PC-9 (cell line): ENCODE measurements around the gene DRGX.

Experiments used
- EZH2 ChIP-seq: fragments of 200-600 bp; sonication (generic); IDR thresholded peaks from 2 replicates; pipeline ENCODE4 v1.8.0; 2017; ENCODE audit warnings: antibody characterized with exemption, low read depth
- TF ChIP-seq, protein P1 (sequence below): fragments of 200-600 bp; sonication (generic); conservative IDR thresholded peaks from 2 replicates; pipeline ENCODE4 v1.6.1; 2017; ENCODE audit warnings: mixed run types, antibody characterized with exemption, mild to moderate bottlenecking, moderate library complexity

DNA sequence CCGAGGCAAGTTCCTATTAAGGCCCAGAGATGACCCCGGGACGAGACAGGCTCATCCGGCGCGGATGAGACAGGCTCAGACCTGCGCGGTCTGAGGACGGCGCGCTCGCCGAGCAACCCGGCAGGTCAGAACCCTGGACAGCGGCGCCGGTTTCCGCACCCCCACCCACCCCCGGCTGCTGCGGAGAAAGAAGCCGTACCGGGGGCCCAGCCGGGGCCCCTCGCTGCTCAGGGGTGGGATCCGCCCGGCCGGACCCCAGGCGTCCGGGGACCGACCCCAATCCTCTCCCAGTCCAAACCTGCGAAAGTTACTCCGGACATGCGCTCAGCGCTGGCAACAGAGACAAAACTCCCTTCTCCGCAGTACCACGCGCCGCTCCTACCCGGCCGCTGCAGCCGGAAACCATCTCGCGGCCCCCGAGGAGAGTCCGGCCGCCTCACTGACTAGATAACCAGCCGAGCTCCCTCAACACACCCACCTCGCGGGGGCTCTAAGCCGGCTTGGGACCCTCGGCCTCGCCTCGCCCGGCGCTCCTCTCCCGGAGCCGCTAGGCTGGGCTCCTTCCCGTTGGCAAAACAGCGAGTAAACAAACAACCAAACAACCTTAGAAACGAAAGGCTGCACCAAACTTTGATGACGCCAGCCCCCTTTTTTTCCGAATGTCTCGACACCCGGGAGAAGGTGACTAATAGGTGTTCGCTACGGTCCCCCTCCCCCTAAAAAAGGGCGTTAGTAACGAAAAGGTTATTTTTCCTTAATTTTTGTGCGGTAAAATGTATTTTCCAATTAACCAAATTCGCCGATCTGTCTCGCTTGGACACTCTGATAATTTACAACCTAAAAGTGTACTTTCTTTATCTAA is 2.3 kb upstream of the DRGX start:
- TF ChIP-seq, protein P1, sequence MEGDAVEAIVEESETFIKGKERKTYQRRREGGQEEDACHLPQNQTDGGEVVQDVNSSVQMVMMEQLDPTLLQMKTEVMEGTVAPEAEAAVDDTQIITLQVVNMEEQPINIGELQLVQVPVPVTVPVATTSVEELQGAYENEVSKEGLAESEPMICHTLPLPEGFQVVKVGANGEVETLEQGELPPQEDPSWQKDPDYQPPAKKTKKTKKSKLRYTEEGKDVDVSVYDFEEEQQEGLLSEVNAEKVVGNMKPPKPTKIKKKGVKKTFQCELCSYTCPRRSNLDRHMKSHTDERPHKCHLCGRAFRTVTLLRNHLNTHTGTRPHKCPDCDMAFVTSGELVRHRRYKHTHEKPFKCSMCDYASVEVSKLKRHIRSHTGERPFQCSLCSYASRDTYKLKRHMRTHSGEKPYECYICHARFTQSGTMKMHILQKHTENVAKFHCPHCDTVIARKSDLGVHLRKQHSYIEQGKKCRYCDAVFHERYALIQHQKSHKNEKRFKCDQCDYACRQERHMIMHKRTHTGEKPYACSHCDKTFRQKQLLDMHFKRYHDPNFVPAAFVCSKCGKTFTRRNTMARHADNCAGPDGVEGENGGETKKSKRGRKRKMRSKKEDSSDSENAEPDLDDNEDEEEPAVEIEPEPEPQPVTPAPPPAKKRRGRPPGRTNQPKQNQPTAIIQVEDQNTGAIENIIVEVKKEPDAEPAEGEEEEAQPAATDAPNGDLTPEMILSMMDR = no peak
- no peak for TF ChIP-seq EZH2
